Breast epithelium (tissue), 4 donors: ENCODE data around the gene ALK. TPM values are rescaled to one million over a fixed set of nuclear protein-coding genes. Genes with fewer than 3 reads are reported as not detected.

Experiments
- DNase-seq, 2 donors: peaks; one replicate each; pipeline ENCODE4 v3.0.0-alpha.2; 2019; ENCODE audit warnings: low spot score in 2 of 2
- H3K27ac ChIP-seq, 2 donors: fragments of 200-600 bp; sonication (generic) in 1 of 2; one replicate each; pipeline ENCODE4 v1.5.1; 2016 to 2019; ENCODE audit warnings: mild to moderate bottlenecking in 1 of 2
- H3K27me3 ChIP-seq, 2 donors: fragments of 200-600 bp; sonication (generic) in 1 of 2; one replicate each; pipeline versions ENCODE4 v1.5.1 to v1.6.0; 2017 to 2019; ENCODE audit warnings: control low read depth in 1 of 2, mild to moderate bottlenecking in 1 of 2
- H3K36me3 ChIP-seq: fragments of 200-600 bp; one replicate; pipeline ENCODE4 v1.5.1; 2019
- H3K4me1 ChIP-seq, 2 donors: fragments of 200-600 bp; sonication (generic); one replicate each; pipeline ENCODE4 v1.5.1; 2016 to 2019; ENCODE audit warnings: control low read depth in 1 of 2
- H3K4me3 ChIP-seq, 3 donors: fragments of 200-600 bp; sonication (generic); 1 replicate in 2 of 3; 2 replicates in 1 of 3; pipeline ENCODE4 v1.5.1; 2016 to 2019; ENCODE audit warnings: mild to moderate bottlenecking in 3 of 3, moderate library complexity in 2 of 3
- H3K9me3 ChIP-seq, 2 donors: fragments of 200-600 bp; sonication (generic) in 1 of 2; one replicate each; pipeline ENCODE4 v1.5.1; 2016 to 2019; ENCODE audit warnings: control low read depth in 1 of 2
- POLR2A ChIP-seq: fragments of 450-650 bp; IDR thresholded peaks from one replicate; pipeline ENCODE4 v1.6.1; 2016; ENCODE audit warnings: antibody characterized with exemption, mild to moderate bottlenecking, moderate library complexity
- POLR2AphosphoS5 ChIP-seq, 3 donors: sonication (generic); formaldehyde crosslinking; IDR thresholded peaks; one replicate each; pipeline ENCODE4 v1.6.1; 2017; ENCODE audit warnings: antibody characterized with exemption in 3 of 3
- intact Hi-C: fragments of 100-400 bp; cut with DNase I; formaldehyde crosslinking; loops from one replicate; pipeline ENCODE4 v1.15.1; 2023; ENCODE audit warnings: low total_unique reads
- total RNA-seq, 3 donors: library from RNA; depleted of rRNA; stranded (reverse); fragments of >200 nt; gene quantifications; one replicate each; pipeline ENCODE4 v1.1.0, GENCODE V29; 2016
- TF ChIP-seq, protein P1 (sequence below), 3 donors: fragments of 450-650 bp; IDR thresholded peaks; one replicate each; pipeline ENCODE4 v1.5.1; 2016 to 2017; ENCODE audit warnings: antibody characterized with exemption in 3 of 3, mild to moderate bottlenecking in 3 of 3, moderate library complexity in 3 of 3

ALK gene
- total RNA-seq, 3 donors from 2014 or later = 0.33 to 5.6 (median 0.64) TPM

DNA sequence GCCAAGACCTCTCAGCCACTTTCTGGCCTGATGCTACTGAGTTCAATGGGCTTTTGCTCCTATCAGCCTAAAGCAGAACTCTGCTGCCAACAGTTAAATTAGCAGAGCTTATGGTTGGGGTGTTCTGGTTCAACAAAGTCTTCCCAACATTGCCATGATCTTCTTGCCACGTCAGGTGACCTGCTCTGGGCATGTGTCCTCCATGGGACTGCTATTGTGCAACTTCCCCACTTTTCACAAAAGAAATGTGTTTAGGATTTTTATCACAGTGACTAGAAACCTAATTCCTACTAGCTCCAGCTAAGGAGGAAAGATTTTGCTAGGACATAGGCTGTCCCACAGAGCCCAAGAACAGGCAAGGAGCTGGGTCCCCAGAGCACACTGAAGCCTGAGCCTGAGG lies 56.4 kb downstream of the ALK start:
- intact Hi-C loops = no loop called here
- H3K9me3 ChIP-seq = no peaks in the 10 kb centered on the region
- H3K4me1 ChIP-seq = no peaks in the 10 kb centered on the region
- no peak for TF ChIP-seq POLR2A
- TF ChIP-seq, protein P1, sequence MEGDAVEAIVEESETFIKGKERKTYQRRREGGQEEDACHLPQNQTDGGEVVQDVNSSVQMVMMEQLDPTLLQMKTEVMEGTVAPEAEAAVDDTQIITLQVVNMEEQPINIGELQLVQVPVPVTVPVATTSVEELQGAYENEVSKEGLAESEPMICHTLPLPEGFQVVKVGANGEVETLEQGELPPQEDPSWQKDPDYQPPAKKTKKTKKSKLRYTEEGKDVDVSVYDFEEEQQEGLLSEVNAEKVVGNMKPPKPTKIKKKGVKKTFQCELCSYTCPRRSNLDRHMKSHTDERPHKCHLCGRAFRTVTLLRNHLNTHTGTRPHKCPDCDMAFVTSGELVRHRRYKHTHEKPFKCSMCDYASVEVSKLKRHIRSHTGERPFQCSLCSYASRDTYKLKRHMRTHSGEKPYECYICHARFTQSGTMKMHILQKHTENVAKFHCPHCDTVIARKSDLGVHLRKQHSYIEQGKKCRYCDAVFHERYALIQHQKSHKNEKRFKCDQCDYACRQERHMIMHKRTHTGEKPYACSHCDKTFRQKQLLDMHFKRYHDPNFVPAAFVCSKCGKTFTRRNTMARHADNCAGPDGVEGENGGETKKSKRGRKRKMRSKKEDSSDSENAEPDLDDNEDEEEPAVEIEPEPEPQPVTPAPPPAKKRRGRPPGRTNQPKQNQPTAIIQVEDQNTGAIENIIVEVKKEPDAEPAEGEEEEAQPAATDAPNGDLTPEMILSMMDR (IDR thresholded peaks at IDR 0.05) = no peak
- TF ChIP-seq POLR2AphosphoS5 (IDR thresholded peaks at IDR 0.05) = no peak
- no peaks in the 10 kb centered on the region for H3K36me3 ChIP-seq
- DNase-seq = no peak
- no peak overlapping the region for H3K4me3 ChIP-seq
- H3K27ac ChIP-seq = no peak overlapping the region
- H3K27me3 ChIP-seq = no peaks in the 10 kb centered on the region

DNA sequence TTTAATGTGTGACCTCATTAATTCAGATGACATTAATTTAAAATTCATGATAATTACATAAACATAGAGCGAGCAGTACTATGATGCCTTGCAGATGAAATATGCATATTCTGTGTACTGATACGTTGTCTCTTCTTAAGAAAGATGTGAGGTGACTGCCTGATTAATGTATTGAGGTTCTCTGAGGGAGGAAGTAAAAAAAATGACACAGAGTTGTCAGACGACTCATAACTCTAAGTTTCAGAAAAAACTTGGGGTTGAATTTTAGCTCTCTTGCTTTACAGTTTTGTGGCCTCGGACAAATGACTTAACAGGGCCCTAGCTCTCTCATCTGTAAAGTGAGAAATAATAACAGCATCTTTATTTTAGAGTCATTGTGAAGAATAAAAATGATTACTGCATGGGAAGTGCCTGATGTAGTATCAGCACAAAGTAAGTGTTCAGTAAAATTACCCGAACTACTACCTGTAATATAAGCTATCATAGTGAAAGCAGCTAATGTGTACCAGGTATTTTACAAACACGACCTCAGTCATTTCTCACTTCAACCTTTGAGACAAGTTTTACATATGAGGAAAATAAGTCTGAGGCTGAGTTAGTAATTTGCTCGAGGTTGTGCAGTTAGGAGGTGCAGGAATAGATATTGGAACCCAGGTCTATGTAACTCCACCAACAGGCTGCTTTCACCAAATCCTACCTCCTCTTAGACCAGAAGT lies 65.3 kb downstream of the ALK start:
- intact Hi-C loops = no loop called here
- no peaks in the 10 kb centered on the region for H3K27me3 ChIP-seq
- TF ChIP-seq POLR2AphosphoS5 (IDR thresholded peaks at IDR 0.05) (no peak), POLR2A (no peak)
- TF ChIP-seq, protein P1 (IDR thresholded peaks at IDR 0.05) = no peak
- peaks cover 6 to 7% of the 10 kb centered on the region in 2 donors for H3K9me3 ChIP-seq
- H3K36me3 ChIP-seq = no peaks in the 10 kb centered on the region
- no peaks in the 10 kb centered on the region for H3K4me1 ChIP-seq
- no peak overlapping the region for H3K4me3 ChIP-seq
- DNase-seq = no peak
- H3K27ac ChIP-seq = no peak overlapping the region

DNA sequence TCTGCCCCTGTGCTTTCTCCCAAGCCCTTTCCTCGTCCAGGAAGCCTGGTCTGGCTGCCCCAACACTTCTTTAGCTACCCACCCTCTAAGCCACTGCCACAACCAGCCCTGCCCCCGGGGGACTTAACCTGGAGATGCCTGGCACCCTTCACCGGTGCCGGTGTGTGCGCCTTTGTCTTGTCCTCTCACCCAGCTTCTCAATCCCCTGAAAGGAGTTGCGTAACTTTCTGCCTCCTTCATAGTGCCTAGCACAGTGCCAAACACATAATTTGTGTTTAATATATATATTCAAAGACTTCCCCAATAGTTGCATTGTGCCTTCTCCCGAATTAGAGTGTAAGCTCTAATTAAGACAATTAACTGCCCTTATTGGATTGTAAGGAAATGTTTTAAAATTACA lies 70.6 kb downstream of the ALK start:
- no peak for TF ChIP-seq POLR2AphosphoS5 (IDR thresholded peaks at IDR 0.05)
- TF ChIP-seq, protein P1 (IDR thresholded peaks at IDR 0.05) = no peak
- H3K9me3 ChIP-seq = peaks cover 6 to 7% of the 10 kb centered on the region in 2 donors
- intact Hi-C loops = no loop called here

GRCh38 chr2:29848566-29849310 lies 72.6 kb downstream of the ALK start:
- Histone ChIP-seq H3K27me3 (peaks cover 0 to 3% of the 10 kb centered on the region in 2 donors), H3K4me3 (no peak overlapping the region), H3K36me3 (no peaks in the 10 kb centered on the region), H3K4me1 (no peaks in the 10 kb centered on the region), H3K27ac (no peak overlapping the region), H3K9me3 (peaks cover 6 to 7% of the 10 kb centered on the region in 2 donors)
- intact Hi-C loops = no loop called here
- DNase-seq = no peak
- no peak for TF ChIP-seq POLR2A
- no peak for TF ChIP-seq POLR2AphosphoS5 (IDR thresholded peaks at IDR 0.05)
- TF ChIP-seq, protein P1 (IDR thresholded peaks at IDR 0.05) = no peak

More for the DNA sequence above, 70.6 kb downstream of the ALK start:
- DNase-seq = no peak
- Histone ChIP-seq H3K36me3 (no peaks in the 10 kb centered on the region), H3K27ac (no peak overlapping the region), H3K27me3 (peaks cover 0 to 3% of the 10 kb centered on the region in 2 donors), H3K4me3 (no peak overlapping the region), H3K4me1 (no peaks in the 10 kb centered on the region)

GRCh38 chr2:29847886-29848285 lies 73.5 kb downstream of the ALK start:
- Histone ChIP-seq H3K27ac (no peak overlapping the region), H3K4me1 (no peaks in the 10 kb centered on the region), H3K4me3 (no peak overlapping the region), H3K9me3 (peaks cover 4 to 7% of the 10 kb centered on the region in 2 donors), H3K27me3 (peaks cover 0 to 3% of the 10 kb centered on the region in 2 donors), H3K36me3 (no peaks in the 10 kb centered on the region)
- intact Hi-C loops = no loop called here
- no peak for DNase-seq
- TF ChIP-seq POLR2AphosphoS5 (IDR thresholded peaks at IDR 0.05) = no peak
- TF ChIP-seq POLR2A = no peak
- TF ChIP-seq, protein P1 (IDR thresholded peaks at IDR 0.05) = no peak
